AG09309 (cell line): Measurements from ENCODE around the gene KCNK4.

ENCODE experiments used
- DNase-seq: peaks from one replicate; pipeline ENCODE4 v3.0.0-alpha.2; 2010; ENCODE audit warnings: low read depth
- H3K4me3 ChIP-seq: 2 replicates; pipeline ENCODE4 v1.5.1; 2011; ENCODE audit warnings: mild to moderate bottlenecking, low read depth, low read length, moderate library complexity; ENCODE audit not compliant: control insufficient read depth
- CTCF ChIP-seq: IDR thresholded peaks from 2 replicates; pipeline ENCODE4 v1.5.1; 2011; ENCODE audit warnings: mild to moderate bottlenecking, low read depth, low read length, inconsistent platforms; ENCODE audit not compliant: insufficient read depth, control insufficient read depth; ENCODE audit errors: missing control alignments

KCNK4 gene

GRCh38 chr11:64268893-64269539, 22.1 kb upstream of the KCNK4 start:
- peak overlapping the region; percentile 60 for H3K4me3 ChIP-seq
- TF ChIP-seq CTCF, result no peak
- no peak for DNase-seq

GRCh38 chr11:64269540-64270220, 21.4 kb upstream of the KCNK4 start:
- no peak for TF ChIP-seq CTCF
- DNase-seq, result peak; percentile 100
- H3K4me3 ChIP-seq, result peak overlapping the region; percentile 61

- DNase-seq, result no peak
- no peak overlapping the region for H3K4me3 ChIP-seq
- TF ChIP-seq CTCF, result no peak
Observed at GRCh38 chr11:64275031-64275800, 15.9 kb upstream of the KCNK4 start.

- no peak overlapping the region for H3K4me3 ChIP-seq
- TF ChIP-seq CTCF, result no peak
- DNase-seq, result no peak
Observed at GRCh38 chr11:64275841-64276240, 15.3 kb upstream of the KCNK4 start.

- DNase-seq, result no peak
- no peak for TF ChIP-seq CTCF
- H3K4me3 ChIP-seq, result no peak overlapping the region
Observed at GRCh38 chr11:64276653-64277431, 14.3 kb upstream of the KCNK4 start.

- DNase-seq, result no peak
- H3K4me3 ChIP-seq, result no peak overlapping the region
- no peak for TF ChIP-seq CTCF
Observed at GRCh38 chr11:64278576-64279190, 12.4 kb upstream of the KCNK4 start.
